ENCODE measurements around the gene CHRDL2.

CHRDL2 gene

DNA sequence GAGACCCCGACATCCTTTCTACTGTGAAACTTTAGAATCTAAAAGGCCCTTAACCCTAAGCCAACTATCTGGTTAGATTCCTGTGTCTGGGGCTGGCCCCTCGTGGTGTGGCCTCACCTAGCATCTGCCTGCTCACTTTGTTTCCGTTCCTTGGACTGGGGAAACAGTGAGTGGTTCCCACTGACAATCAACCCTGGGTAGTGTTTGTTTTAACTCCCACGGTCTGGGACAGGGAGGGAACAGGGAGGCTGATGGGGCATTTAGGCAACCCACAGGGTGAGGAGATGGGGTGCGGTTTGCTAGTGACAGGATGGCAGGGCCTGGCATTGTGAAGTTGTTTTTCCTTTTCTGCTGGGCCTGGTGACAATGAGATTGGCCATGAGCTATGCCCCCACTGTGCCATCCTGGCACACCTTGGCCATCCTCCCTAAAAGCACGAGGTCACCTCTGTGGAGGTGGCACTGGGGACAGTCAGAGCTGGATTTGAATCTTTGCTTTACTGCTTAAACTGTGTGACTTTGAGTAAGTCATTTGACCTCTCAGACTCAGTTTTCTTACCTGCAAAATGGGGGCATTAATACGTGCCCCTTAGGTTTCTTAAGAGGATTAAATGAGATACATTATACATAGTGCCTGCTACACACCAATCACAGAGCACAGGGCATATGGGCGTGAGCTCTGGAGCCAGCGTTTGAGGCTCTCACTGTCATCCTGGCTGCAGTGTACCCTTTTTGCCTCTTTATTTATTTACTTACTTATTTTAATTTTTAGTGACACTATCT, 31.4 kb downstream of the CHRDL2 start:
- no peaks in the 10 kb centered on the region for H3K9me2 ChIP-seq (replicated peaks; ENCODE audit: insufficient read depth, low read length)
- H3K27me3 ChIP-seq (replicated peaks; ENCODE audit: insufficient read depth, low read length) = no peaks in the 10 kb centered on the region
- no peak overlapping the region for H3K27ac ChIP-seq (ENCODE audit: low read length)
- DNase-seq = no peak
- H3K4me3 ChIP-seq (ENCODE audit: low read length) = no peak overlapping the region
- no peak overlapping the region for H3K4me2 ChIP-seq (ENCODE audit: low read depth, low read length)
- H3K4me1 ChIP-seq (ENCODE audit: low read length) = no peaks in the 10 kb centered on the region
- no peaks in the 10 kb centered on the region for H3K79me2 ChIP-seq (ENCODE audit: low read length)
- H3K36me3 ChIP-seq (replicated peaks; ENCODE audit: insufficient read depth, low read length) = no peaks in the 10 kb centered on the region
- no peak overlapping the region for H2AFZ ChIP-seq (ENCODE audit: low read length)
- H3F3A ChIP-seq (ENCODE audit: insufficient read depth, low read length) = no peaks in the 10 kb centered on the region
- no peak overlapping the region for H3K9ac ChIP-seq (ENCODE audit: low read length)
- no peaks in the 10 kb centered on the region for H3K9me3 ChIP-seq (replicated peaks; ENCODE audit: insufficient read depth, low read length)
- H4K20me1 ChIP-seq (ENCODE audit: insufficient read depth, low read length) = no peaks in the 10 kb centered on the region
- TF ChIP-seq CTCF (IDR thresholded peaks at IDR 0.05; ENCODE audit: low read length) = no peak
- no peak for TF ChIP-seq EZH2 (optimal IDR thresholded peaks at IDR 0.05; ENCODE audit: low read depth, low read length)
- TF ChIP-seq EZH2phosphoT487 (IDR thresholded peaks at IDR 0.05; ENCODE audit: low read length) = no peak

- H3K27me3 ChIP-seq (replicated peaks; ENCODE audit: insufficient read depth, low read length) = no peaks in the 10 kb centered on the region
- H3K9me2 ChIP-seq (replicated peaks; ENCODE audit: insufficient read depth, low read length) = no peaks in the 10 kb centered on the region
- H4K20me1 ChIP-seq (ENCODE audit: insufficient read depth, low read length) = no peaks in the 10 kb centered on the region
- no peak overlapping the region for H3K4me2 ChIP-seq (ENCODE audit: low read depth, low read length)
- H3K4me1 ChIP-seq (ENCODE audit: low read length) = no peaks in the 10 kb centered on the region
- H3K79me2 ChIP-seq (ENCODE audit: low read length) = no peaks in the 10 kb centered on the region
- DNase-seq = no peak
- H3K36me3 ChIP-seq (replicated peaks; ENCODE audit: insufficient read depth, low read length) = no peaks in the 10 kb centered on the region
- no peaks in the 10 kb centered on the region for H3F3A ChIP-seq (ENCODE audit: insufficient read depth, low read length)
- no peak overlapping the region for H3K27ac ChIP-seq (ENCODE audit: low read length)
- H3K9ac ChIP-seq (ENCODE audit: low read length) = no peak overlapping the region
- TF ChIP-seq EZH2phosphoT487 (IDR thresholded peaks at IDR 0.05; ENCODE audit: low read length) = no peak
- TF ChIP-seq CTCF (IDR thresholded peaks at IDR 0.05; ENCODE audit: low read length) = no peak
- H3K4me3 ChIP-seq (ENCODE audit: low read length) = no peak overlapping the region
- no peaks in the 10 kb centered on the region for H3K9me3 ChIP-seq (replicated peaks; ENCODE audit: insufficient read depth, low read length)
- no peak overlapping the region for H2AFZ ChIP-seq (ENCODE audit: low read length)
Measured at GRCh38 chr11:74697722-74698121, 33.5 kb downstream of the CHRDL2 start.

DNA sequence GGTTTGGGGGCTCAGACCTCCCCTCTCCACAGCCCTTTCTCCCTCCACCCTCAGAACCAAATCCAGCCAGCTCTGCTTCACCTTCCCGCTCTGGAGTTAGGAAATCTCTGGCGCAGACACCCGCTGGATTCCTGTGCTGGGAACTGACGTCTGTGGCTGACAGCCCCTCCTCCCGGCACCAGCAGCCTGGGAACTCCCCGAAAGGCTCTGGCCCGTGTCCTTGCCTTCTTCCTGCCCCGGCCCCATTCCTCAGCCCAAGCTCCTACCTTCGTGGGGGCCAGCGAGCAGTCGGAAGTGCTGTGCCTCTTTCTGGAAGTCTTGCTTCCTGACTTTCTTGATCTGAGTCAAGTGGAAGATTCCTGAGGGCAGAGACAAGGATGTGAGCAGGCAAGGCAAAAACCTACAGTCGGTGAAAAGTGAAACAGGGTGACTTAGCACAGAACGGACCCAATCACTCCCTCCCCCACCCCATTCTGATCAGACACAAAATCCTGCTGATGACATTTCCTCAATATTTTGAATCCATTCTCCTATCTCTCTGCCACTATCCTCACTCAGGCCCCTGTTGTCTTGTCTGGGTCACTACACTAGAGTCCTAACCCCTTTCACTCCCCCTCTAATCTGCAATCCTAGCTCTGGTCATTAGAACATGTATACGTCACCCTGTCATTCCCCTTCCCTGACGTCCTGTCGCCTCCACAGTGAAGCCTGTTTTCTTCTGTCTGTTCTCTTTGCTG, 34.1 kb downstream of the CHRDL2 start:
- H3K9me2 ChIP-seq (replicated peaks; ENCODE audit: insufficient read depth, low read length) = no peaks in the 10 kb centered on the region
- H3K27ac ChIP-seq (ENCODE audit: low read length) = no peak overlapping the region
- H4K20me1 ChIP-seq (ENCODE audit: insufficient read depth, low read length) = no peaks in the 10 kb centered on the region
- no peak for TF ChIP-seq CTCF (IDR thresholded peaks at IDR 0.05; ENCODE audit: low read length)
- TF ChIP-seq EZH2 (optimal IDR thresholded peaks at IDR 0.05; ENCODE audit: low read depth, low read length) = no peak
- no peak for TF ChIP-seq EZH2phosphoT487 (IDR thresholded peaks at IDR 0.05; ENCODE audit: low read length)
- no peak overlapping the region for H3K9ac ChIP-seq (ENCODE audit: low read length)
- H3K36me3 ChIP-seq (replicated peaks; ENCODE audit: insufficient read depth, low read length) = no peaks in the 10 kb centered on the region
- no peaks in the 10 kb centered on the region for H3F3A ChIP-seq (ENCODE audit: insufficient read depth, low read length)
- H3K4me2 ChIP-seq (ENCODE audit: low read depth, low read length) = no peak overlapping the region
- no peaks in the 10 kb centered on the region for H3K79me2 ChIP-seq (ENCODE audit: low read length)
- no peak overlapping the region for H2AFZ ChIP-seq (ENCODE audit: low read length)
- no peak for DNase-seq
- H3K27me3 ChIP-seq (replicated peaks; ENCODE audit: insufficient read depth, low read length) = no peaks in the 10 kb centered on the region
- H3K9me3 ChIP-seq (replicated peaks; ENCODE audit: insufficient read depth, low read length) = no peaks in the 10 kb centered on the region
- H3K4me3 ChIP-seq (ENCODE audit: low read length) = no peak overlapping the region
- H3K4me1 ChIP-seq (ENCODE audit: low read length) = no peaks in the 10 kb centered on the region

Measured in MM.1S (cell line).